ENCODE data around the gene DLX4.

DLX4 gene

GRCh38 chr17:49949634-49950033, 19.4 kb upstream of the DLX4 start:
- DNase-seq, result no peak

DNA sequence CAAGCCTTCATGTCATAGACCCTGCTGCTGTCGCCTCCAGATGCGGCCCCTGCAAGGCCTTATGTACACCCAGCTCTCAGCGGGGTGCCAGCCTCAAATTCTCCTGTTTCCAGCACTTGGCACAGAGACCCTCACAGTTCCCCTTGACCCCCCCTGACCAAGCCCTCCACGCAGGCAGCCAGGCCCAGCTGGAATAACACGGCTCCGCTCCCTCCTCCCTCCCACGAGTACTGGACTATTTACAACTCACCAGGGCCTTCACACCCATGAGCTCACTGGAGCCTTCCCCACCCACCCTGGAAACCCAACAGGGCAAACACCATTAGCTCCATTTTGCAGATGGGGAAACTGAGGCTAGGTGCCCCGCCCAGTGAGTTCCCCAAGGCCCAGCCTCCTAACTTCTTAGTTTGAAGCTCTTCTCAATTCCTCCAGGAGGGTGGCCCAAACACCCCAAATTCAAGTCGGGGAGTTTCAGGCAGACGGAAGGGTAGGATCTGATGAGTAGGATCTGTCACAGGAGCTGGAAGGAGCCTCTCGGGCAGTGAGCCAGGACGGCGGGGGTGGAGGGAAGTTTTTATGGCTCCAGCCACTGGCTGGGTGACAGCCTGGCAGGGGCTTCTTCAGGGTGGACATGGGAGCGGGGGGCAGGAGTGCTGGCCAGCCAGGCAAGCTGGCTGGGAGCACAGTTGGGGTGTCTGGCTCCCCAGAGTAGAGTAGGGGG, 17.5 kb upstream of the DLX4 start:
- no peak for DNase-seq

- peak; percentile 74 for DNase-seq
Measured at GRCh38 chr17:49952209-49952911, 16.6 kb upstream of the DLX4 start.

GRCh38 chr17:49952912-49953497, 16.0 kb upstream of the DLX4 start:
- DNase-seq, result no peak

- DNase-seq, result no peak
Measured at GRCh38 chr17:49955157-49955556, 13.8 kb upstream of the DLX4 start.

- no peak for DNase-seq
Measured at GRCh38 chr17:49956780-49957179, 12.2 kb upstream of the DLX4 start.

DNA sequence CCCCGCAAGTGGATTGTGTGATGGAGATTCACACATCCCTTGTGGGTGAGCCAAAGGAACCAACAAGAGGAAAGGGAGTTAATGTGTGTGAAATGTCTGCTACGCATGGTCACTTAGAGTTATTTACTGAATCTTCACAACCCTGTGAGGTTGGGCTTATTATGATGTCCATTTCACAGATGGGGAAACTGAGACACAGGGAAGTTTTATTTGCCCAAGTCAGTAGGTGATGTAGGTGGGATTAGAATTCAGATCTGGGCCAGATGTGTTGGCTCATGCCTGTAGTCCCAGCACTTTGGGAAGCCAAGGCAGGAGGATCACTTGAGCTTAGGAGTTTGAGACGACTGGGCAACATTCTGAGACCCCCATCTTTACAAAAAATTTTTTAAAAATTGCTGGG, 11.6 kb upstream of the DLX4 start:
- DNase-seq, result no peak

GRCh38 chr17:49958723-49959122, 10.3 kb upstream of the DLX4 start:
- DNase-seq, result no peak

DNA sequence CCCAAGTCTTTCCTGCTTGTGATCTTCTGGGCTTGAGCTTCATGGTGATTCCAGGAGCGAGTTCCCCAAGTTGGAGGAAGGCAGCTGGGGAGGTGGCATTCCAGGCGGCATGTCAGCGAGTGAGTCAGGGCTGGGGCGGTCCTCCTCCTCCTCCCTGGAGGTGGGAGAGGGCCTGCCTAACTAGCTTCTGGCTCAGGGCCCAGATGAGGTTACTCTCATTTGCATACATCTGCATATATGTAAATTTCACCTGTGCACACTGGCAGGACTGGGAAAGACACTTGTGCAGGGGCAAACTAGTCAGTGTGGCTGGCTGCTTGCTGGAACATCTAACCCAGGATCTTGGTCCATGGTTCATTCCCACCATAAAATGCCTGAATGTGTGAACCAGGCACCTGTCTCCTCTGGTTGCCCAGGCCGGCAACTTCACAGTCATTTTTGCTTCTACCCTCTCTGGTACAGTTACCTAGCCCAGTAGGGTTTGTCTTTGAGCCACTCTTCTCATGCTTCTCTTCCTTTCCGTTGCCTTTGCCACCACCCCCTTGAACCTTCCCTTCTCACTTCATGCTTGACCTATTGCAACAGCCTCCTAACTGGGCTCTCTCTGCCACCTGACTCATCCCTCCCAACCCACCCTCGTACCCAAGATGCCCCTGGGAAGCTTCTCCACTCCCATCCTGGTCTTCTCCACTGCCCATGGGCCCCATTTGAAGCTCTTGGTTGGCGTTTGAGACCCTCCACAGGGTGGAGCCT, 9.6 kb upstream of the DLX4 start:
- no peak for DNase-seq

GRCh38 chr17:49962599-49963308, 6.2 kb upstream of the DLX4 start:
- no peak for DNase-seq

- DNase-seq, result no peak
Measured at GRCh38 chr17:49963309-49963625, 5.7 kb upstream of the DLX4 start.

DNA sequence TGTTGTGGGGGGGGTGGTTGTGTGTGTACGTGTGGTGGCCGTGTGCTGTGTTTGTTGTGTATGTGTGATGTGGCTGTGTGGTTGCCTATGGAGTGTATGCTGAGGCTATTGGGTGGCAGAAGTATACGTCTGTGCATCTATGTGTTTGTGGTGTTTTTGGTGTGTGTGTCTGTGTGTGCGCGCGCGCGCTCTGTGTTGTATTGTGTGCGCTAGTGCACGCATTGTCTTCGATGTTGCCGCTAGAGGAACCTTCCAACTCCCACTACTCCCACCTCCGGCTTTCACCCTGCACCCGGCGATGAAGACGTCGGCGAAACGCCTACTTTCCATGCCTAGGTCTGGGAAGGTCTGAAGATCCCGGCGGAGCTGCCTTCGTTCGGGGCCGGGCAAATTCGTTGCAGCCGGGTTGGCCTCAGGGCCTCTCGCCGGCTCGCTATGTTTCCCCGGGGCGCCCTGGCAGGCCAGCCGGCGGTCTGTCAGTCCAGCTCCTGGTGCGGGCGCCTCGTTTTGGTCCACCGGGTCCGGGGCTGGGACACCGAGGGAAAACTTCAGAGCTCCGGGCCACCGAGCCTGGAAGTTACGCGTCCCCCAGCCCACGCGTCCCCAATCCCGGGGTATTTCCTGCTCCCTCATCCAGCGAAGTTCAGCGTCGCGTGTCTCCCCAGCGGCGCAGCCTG, 5.2 kb upstream of the DLX4 start:
- peak; percentile 38 for DNase-seq

DNA sequence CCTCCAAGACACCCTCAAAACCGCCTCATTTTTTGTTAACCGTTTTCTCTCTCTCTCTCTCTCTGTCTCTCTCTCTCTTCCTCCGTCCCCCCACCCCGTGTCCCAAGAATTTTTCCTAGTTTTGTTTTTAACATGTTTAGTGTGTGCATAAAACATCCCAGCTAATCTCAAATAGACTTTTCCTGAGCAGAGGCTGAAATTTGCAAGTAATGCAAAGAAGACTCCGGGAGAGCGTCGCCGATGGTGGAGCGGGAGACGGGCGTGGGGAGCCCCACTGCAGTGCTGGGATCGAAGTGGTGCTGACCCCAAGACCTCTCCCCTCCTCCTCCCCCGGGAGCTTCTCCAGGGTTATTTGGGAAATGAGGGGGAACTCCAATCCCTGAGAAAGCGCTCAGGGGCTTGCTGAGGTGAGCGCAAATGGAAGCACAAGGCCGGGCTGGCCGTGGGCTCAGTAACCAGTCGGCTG, 4.7 kb upstream of the DLX4 start:
- DNase-seq, result no peak

DNA sequence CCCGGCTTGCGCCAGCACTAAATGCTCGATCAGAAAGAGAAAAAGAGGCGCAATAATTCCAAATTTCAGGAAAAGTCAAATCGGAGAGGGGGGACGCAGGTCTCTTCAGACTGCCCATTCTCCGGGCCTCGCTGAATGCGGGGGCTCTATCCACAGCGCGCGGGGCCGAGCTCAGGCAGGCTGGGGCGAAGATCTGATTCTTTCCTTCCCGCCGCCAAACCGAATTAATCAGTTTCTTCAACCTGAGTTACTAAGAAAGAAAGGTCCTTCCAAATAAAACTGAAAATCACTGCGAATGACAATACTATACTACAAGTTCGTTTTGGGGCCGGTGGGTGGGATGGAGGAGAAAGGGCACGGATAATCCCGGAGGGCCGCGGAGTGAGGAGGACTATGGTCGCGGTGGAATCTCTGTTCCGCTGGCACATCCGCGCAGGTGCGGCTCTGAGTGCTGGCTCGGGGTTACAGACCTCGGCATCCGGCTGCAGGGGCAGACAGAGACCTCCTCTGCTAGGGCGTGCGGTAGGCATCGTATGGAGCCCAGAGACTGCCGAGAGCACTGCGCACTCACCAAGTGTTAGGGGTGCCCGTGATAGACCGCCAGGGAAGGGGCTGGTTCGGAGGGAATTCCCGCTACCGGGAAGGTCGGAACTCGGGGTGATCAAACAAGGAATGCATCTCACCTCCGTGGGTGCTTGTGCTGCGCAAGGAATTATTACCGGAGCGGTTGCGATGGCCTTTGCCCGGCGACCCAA, 4.0 kb upstream of the DLX4 start:
- no peak for DNase-seq

- DNase-seq, result no peak
Measured at GRCh38 chr17:49965524-49965909, 3.5 kb upstream of the DLX4 start.

GRCh38 chr17:49966767-49967166, 2.2 kb upstream of the DLX4 start:
- no peak for DNase-seq

- no peak for DNase-seq
Measured at GRCh38 chr17:49967205-49967604, 1.8 kb upstream of the DLX4 start.

- DNase-seq, result no peak
Measured at GRCh38 chr17:49967621-49968404, 1.2 kb upstream of the DLX4 start.

DNA sequence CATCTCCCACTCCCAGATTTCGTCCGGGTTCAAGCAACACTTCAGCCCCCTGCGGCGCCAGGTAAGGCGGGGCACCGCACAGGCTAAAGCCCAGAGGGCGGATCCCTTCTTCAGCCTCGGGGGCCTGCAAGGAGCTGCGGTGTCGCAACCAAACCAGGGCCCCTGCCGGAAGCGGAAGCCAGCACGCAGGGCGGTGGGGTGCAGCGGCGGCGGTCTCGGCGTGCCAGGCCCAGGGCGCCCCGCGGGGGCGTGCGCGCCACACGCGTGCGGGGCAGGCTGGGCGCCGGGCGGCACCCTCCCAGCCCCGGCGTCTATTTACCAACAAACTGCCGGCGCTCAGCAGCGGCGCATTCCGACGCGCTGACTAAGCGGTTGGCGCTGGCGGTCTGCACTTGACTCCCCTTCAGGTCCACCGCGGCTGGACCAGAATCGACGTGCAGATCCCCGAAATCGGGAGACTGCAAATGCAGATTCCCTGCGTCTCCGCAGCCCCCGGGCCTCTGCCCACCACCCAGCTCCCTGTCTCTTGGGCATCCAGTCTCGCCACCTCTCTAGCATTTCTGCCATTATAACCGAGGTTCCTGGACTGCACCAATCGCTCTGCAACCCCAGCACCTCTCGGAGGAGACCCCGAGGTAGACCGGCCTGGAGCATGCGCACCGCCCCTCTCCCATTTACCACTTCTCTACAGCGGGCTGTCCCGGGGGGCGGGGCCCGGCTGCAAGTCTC, 421 bp upstream of the DLX4 start:
- peak; percentile 66 for DNase-seq

DNA sequence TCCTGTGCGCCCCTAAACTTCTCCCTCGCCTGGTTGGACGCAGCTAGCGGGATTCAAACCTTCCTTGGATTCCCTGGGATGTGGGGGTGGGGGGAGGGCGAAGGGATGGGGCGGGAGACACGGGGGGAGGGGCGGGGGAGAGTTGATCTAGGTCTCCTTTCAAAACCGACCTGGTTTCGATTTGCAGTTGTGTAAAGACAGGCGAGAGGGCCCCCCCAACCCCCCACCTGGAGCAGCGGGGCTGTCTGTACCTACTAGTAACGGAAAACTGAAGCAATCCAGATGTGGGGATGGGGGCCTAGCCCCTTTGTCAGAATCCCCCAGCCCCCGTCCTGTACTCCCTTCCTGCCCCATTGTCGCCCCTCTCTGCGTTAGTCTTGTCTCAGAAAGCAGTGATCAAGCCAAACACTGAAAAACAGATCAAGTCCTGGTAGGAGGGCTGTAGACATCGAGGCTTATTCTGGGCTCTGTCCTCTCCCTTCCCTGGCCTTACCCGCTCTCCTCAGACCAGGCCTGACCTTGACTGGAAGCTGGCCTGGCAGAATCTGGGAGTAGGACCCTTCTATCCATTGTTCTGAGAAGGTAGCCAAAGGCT, 902 bp downstream of the DLX4 start:
- no peak for DNase-seq

All from right hindlimb (tissue), 1 donor.